Measurements from ENCODE around the gene GFRA4.
"Not testable (repeated sequence)": the region's sequence is repeated elsewhere in the genome, so short reads cannot be mapped to it uniquely, and the experiment has no call there.

Gene GFRA4

DNA sequence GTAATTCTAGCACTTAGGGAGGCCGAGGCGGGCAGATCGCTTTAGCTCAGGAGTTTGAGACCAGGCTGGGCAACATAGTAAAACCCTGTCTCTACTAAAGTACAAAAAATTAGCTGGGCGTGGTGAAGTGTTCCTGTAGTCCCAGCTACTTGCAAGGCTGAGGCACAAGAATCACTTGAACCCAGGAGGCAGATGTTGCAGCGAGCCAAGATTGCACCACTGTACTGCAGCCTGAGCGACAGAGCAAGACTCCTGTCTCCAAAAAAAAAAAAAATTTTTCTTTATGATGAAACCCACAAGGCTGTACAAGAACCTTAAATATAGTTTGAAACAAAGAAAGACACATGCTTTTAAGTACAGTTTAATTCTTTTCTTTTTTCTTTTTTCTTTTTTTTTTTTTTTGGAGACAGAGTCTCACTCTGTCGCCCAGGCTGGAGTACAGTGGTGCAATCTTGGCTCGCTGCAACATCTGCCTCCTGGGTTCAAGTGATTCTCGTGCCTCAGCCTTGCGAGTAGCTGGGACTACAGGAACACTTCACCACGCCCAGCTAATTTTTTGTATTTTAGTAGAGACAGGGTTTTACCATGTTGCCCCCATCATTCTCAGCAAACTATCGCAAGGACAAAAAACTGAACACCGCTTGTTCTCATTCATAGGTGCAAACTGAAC lies 47.9 kb downstream of the GFRA4 start:
- DNase-seq (ENCODE audit: low read depth in 2 of 2): not testable (repeated sequence)

DNA sequence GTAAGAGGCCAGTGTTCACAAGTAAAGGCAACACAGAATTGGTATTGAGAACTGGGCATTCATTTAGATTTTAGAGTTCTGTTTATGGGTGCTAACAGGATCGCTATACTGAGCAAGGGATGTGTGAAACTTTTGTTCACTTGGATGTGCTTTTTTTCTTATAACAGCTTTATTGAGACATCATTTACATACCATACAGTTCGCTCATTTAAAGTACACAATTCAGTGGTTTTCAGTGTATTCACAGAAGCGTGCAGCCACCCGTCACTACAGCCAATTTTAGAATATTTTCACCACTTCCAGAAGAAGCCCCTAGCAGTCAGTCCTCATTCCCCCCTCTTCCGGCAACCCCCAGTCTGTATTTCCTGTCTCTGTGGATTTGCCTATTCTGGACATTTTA lies 48.7 kb downstream of the GFRA4 start:
- no peak for DNase-seq (ENCODE audit: low read depth in 2 of 2)

DNA sequence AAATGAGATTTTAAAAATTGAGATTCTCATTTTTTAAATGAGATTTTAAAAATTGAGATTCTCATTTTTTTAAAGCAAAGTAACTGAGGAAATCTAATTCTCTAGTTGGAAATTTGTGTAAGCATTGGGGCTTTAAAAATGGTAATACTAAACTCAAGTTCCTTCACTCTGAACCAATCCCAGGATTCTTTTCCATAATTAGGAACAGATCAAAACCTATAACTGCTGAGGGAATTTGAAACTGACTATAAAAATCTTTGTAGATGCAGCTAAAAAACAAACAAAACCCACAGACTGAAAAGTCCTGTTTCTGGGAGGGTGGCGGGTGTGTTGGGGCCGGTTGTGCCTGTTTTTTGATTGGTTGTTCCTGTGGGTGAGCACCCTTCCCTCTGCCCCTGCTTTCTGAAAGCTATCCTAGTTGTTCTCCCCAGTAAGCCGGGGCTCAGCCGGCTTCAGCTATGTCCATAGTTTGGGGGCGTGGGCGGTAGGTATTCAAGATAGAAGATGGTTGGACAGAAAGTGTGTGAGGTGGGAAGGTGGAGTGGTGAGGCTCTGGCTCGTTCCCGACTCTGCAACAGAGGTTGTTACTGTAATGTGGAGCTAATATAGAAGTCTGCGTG lies 49.3 kb downstream of the GFRA4 start:
- no peak for DNase-seq (ENCODE audit: low read depth in 2 of 2)

DNA sequence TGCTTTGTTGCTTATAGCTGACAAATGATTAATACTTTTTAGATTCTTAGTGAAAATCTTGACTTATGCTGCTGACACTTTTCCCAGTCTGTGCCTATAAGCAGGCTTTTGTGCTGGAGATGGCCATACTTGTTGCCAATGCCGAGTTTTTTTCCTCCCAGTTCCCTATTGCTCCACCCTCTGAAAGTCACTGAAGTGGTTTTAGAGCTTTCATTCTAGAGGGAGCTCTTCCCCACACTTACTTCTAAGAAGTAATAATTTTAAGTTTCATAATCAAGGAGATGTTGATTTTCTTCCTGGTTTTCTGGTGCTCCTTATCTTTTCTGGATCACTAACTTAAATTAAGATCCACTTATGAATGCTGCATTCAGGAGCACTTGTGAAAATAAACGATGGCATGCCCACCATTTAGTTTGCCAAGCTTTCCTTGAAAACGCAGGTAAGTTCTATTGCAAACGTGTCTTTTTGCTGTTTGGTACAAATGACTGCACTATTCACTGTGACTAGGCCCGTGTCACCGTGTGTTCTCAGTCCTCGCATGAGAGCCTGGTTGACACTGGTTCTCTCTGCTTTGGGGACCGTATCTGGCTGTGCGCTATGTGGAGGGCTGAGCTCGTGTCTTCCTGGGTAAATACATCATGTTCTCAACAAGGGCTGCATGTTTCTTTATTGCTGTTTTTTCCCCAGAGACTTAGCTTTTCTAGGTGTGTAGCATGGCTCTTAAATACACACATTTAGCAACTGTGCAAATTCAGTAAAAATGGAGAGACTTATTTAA lies 50.2 kb downstream of the GFRA4 start:
- no peak for DNase-seq (ENCODE audit: low read depth in 2 of 2)

DNA sequence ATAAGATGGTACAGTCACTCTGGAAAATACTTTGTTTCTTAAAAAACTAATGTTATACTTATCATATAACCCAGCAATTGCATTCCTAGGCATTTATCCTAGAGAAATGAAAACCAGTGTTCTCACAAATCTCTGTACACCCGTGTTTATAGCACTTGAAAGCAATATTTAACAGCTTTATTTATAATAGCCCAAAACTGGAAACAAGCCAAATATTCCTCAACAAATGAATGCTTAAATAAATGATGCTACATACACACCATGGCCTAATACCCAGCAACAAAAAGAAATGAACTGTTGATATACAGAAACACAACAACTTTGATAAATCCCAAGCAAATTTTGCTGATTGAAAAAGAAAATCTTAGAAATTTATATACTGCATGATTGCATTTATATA lies 51.3 kb downstream of the GFRA4 start:
- no peak for DNase-seq (ENCODE audit: low read depth in 2 of 2)
